HEK293 (cell line): Measurements from ENCODE around the gene MAGI1.

Experiments
- ZNF785 ChIP-seq: fragments of 450-650 bp; formaldehyde crosslinking; IDR thresholded peaks from 2 replicates; pipeline ENCODE4 v1.5.1; 2016; ENCODE audit warnings: missing biosample characterization, missing genetic modification characterization
- TF ChIP-seq, protein P1 (sequence below): fragments of 450-650 bp; formaldehyde crosslinking; IDR thresholded peaks from 2 replicates; pipeline ENCODE4 v1.5.1; 2016; ENCODE audit warnings: missing biosample characterization, missing genetic modification characterization

DNA sequence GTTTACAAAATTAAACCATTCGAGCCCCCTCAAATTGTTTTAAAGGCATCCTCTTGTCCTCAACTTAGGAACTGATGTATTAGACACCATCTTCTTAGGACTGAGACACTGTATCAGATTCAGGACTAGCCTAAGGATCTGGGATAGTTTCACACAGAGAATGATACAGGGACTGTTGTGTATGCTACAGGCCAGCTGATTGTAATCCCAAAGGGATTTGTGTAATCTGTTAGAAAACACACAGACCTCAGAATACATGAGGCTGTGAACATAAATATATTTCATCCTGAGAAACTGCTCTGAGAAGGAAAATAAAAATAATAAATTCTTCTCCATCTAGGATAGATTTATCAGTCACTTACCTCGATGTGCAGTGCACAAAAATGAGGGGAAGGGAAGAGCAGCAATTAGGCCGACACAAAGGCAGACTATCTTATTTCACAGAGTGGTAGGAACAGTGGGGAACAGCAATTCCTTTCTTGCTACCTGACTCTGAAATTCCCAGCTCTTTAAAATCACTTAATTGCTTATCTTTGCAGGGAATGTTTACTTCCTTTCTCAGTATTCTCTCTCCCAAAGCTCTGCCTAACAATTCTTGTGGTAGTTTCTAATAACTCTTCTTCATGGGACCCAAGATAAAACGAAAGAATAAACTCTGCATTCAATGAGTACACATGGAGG lies 322.5 kb downstream of the MAGI1 start:
- TF ChIP-seq ZNF785 (tag by site-specific recombination) = no peak
- TF ChIP-seq, protein P1, sequence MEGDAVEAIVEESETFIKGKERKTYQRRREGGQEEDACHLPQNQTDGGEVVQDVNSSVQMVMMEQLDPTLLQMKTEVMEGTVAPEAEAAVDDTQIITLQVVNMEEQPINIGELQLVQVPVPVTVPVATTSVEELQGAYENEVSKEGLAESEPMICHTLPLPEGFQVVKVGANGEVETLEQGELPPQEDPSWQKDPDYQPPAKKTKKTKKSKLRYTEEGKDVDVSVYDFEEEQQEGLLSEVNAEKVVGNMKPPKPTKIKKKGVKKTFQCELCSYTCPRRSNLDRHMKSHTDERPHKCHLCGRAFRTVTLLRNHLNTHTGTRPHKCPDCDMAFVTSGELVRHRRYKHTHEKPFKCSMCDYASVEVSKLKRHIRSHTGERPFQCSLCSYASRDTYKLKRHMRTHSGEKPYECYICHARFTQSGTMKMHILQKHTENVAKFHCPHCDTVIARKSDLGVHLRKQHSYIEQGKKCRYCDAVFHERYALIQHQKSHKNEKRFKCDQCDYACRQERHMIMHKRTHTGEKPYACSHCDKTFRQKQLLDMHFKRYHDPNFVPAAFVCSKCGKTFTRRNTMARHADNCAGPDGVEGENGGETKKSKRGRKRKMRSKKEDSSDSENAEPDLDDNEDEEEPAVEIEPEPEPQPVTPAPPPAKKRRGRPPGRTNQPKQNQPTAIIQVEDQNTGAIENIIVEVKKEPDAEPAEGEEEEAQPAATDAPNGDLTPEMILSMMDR = no peak
